Adrenal gland (tissue), 12 donors: ENCODE measurements around the gene THRB. TPM values are rescaled to one million over a fixed set of nuclear protein-coding genes. Genes with fewer than 3 reads are reported as not detected.

Experiments
- DNase-seq, 7 donors: peaks; one replicate each; pipeline ENCODE4 v3.0.0-alpha.2; 2019 to 2020
- H3K27ac ChIP-seq, 5 donors: fragments of 200-600 bp; sonication (generic) in 4 of 5; 1 replicate in 3 of 5; 2 replicates in 2 of 5; pipeline versions ENCODE4 v1.5.1 to v1.8.0; 2016 to 2020; ENCODE audit warnings: mild to moderate bottlenecking in 1 of 5
- H3K27me3 ChIP-seq: fragments of 200-600 bp; 2 replicates; pipeline ENCODE4 v1.8.0; 2021
- H3K36me3 ChIP-seq, 2 donors: fragments of 200-600 bp; replicated peaks in 1 of 2; 1 replicate in 1 of 2; 2 replicates in 1 of 2; pipeline versions ENCODE4 v1.5.1 to v1.8.0; 2018 to 2022
- H3K4me1 ChIP-seq, 2 donors: fragments of 200-600 bp; replicated peaks in 1 of 2; 1 replicate in 1 of 2; 2 replicates in 1 of 2; pipeline versions ENCODE4 v1.5.1 to v1.8.0; 2018 to 2021
- H3K4me3 ChIP-seq, 4 donors: fragments of 200-600 bp; sonication (generic) in 3 of 4; one replicate each; pipeline ENCODE4 v1.5.1; 2016 to 2018
- H3K9me3 ChIP-seq, 3 donors: fragments of 200-600 bp; sonication (generic) in 1 of 3; replicated peaks in 1 of 3; 1 replicate in 2 of 3; 2 replicates in 1 of 3; pipeline versions ENCODE4 v1.5.1 to v1.8.0; 2016 to 2021
- CTCF ChIP-seq, 6 experiments: fragments of 450-650 bp in 4 of 6; fragments of 200-600 bp in 2 of 6; sonication (generic) in 1 of 6; IDR thresholded peaks; 1 replicate in 5 of 6; 2 replicates in 1 of 6; pipeline versions ENCODE4 v1.5.1 to v1.8.0; 2016 to 2021; ENCODE audit warnings: antibody characterized with exemption in 6 of 6, mild to moderate bottlenecking in 2 of 6, moderate library complexity in 1 of 6
- POLR2A ChIP-seq, 2 donors: fragments of 450-650 bp; IDR thresholded peaks; one replicate each; pipeline ENCODE4 v1.6.1; 2017; ENCODE audit warnings: antibody characterized with exemption in 2 of 2, mild to moderate bottlenecking in 2 of 2, moderate library complexity in 1 of 2
- WGBS, 4 donors: extraction: QIAGEN DNeasy Blood & Tissue Kit in 2 of 4; methylation state at CpG; one replicate each; pipeline versions ENCODE4 v1.1.5 to v1.1.7; 2013 to 2017; 5-methylcytosine and 5-hydroxymethylcytosine counted together
- intact Hi-C, 2 donors: fragments of 100-400 bp; cut with DNase I; formaldehyde crosslinking; loops; one replicate each; pipeline versions ENCODE4 v1.14.1 to v1.15.0; 2022 to 2023
- polyA plus RNA-seq, 3 donors: library from polyadenylated mRNA; stranded (reverse); fragments of 200-250 nt in 2 of 3; fragments of 350-450 nt in 1 of 3; fragmentation: Illumina TruSeq in 1 of 3; extraction: RNeasy Lipid Tissue Mini Kit (QIAGEN cat#74804) in 1 of 3; gene quantifications; one replicate each; pipeline ENCODE4 v1.2.3, GENCODE V29; 2013 to 2014
- total RNA-seq, 9 donors: library from RNA; depleted of rRNA in 4 of 9; stranded (reverse); fragments of >200 nt in 4 of 9; fragments of 120-200 nt in 1 of 9; fragmentation: NEBNext Ultra II Directional in 1 of 9; extraction: Animal tissue kit (Norgen Biotek cat#: 25700) in 1 of 9; gene quantifications; one replicate each; pipeline versions ENCODE4 v1.1.0 to v1.2.4, GENCODE V29; 2013 to 2023
- donor health status: healthy with polysubstance abuse.
- donor health status: Bipolar disorder and iron deficiency.
- donor health status: DM: yes; HTN: yes; CAD: no.
- donor health status: DM: no; HTN: no; CAD: no.
- donor health status: DM: no; HTN: no; CAD: no.
- donor health status: DM: yes; HTN: yes; CAD: no.

The THRB gene
- total and polyA plus RNA-seq, 12 donors = 3.0 to 30.7 (median 13.5) TPM

- H3K9me3 ChIP-seq = no peaks in the 10 kb centered on the region
- intact Hi-C loops = no loop called here
- 91 to 96% (median 94%) methylated on average over 8 of the region's 8 CpGs for WGBS, 4 donors
- no peaks in the 10 kb centered on the region for H3K4me1 ChIP-seq
- DNase-seq = no peak
- no peak for TF ChIP-seq POLR2A (IDR thresholded peaks at IDR 0.05)
- no peaks in the 10 kb centered on the region for H3K27me3 ChIP-seq
- no peak overlapping the region for H3K4me3 ChIP-seq
- no peak overlapping the region for H3K27ac ChIP-seq
- no peaks in the 10 kb centered on the region for H3K36me3 ChIP-seq
Measured at GRCh38 chr3:24190256-24190655, 304.4 kb downstream of the THRB start.

- Histone ChIP-seq H3K9me3 (no peaks in the 10 kb centered on the region), H3K27ac (no peak overlapping the region), H3K27me3 (no peaks in the 10 kb centered on the region), H3K4me1 (no peaks in the 10 kb centered on the region), H3K36me3 (no peaks in the 10 kb centered on the region), H3K4me3 (no peak overlapping the region)
- DNase-seq = peak; percentile 18 to 56 (median 44)
- intact Hi-C loops = loop anchor here in 1 of 2 donors (10.0 kb wide), 1 partner anchor 49 kb away; no protein-coding TSS in a partner anchor
- 40 to 55% (median 51%) methylated on average over 5 of the region's 5 CpGs for WGBS, 4 donors
- TF ChIP-seq CTCF (IDR thresholded peaks at IDR 0.05) = peak; percentile 37 to 69 (median 57)
- TF ChIP-seq POLR2A (IDR thresholded peaks at IDR 0.05) = no peak
Measured at GRCh38 chr3:24185738-24186384, 308.8 kb downstream of the THRB start.

- 82 to 91% (median 88%) methylated on average over 5 of the region's 5 CpGs for WGBS, 4 donors
- TF ChIP-seq POLR2A (IDR thresholded peaks at IDR 0.05) = no peak
- no peak for TF ChIP-seq CTCF (IDR thresholded peaks at IDR 0.05)
- Histone ChIP-seq H3K4me3 (no peak overlapping the region), H3K27me3 (no peaks in the 10 kb centered on the region), H3K9me3 (no peaks in the 10 kb centered on the region), H3K27ac (no peak overlapping the region), H3K36me3 (no peaks in the 10 kb centered on the region), H3K4me1 (no peaks in the 10 kb centered on the region)
- intact Hi-C loops = loop anchor here in 1 of 2 donors (10.0 kb wide), 1 partner anchor 50 kb away; no protein-coding TSS in a partner anchor
- no peak for DNase-seq
Measured at GRCh38 chr3:24184528-24185176, 310.0 kb downstream of the THRB start.

GRCh38 chr3:24182756-24183155 is 311.9 kb downstream of the THRB start:
- H3K9me3 ChIP-seq = no peaks in the 10 kb centered on the region
- no peak for DNase-seq
- peaks cover 0 to 2% of the 10 kb centered on the region in 2 donors for H3K4me1 ChIP-seq
- H3K27ac ChIP-seq = no peak overlapping the region
- no peak overlapping the region for H3K4me3 ChIP-seq
- no peaks in the 10 kb centered on the region for H3K36me3 ChIP-seq
- TF ChIP-seq CTCF (IDR thresholded peaks at IDR 0.05) = no peak
- no peak for TF ChIP-seq POLR2A (IDR thresholded peaks at IDR 0.05)
- intact Hi-C loops = loop anchor here in 1 of 2 donors (10.0 kb wide), 1 partner anchor 52 kb away; no protein-coding TSS in a partner anchor
- H3K27me3 ChIP-seq = no peaks in the 10 kb centered on the region
- WGBS, 4 donors = 92 to 96% (median 94%) methylated on average over 2 of the region's 2 CpGs
